AG10803 (cell line): ENCODE measurements around the gene LSP1.

ENCODE experiments used
- DNase-seq: peaks from one replicate; pipeline ENCODE4 v3.0.0; 2010; ENCODE audit warnings: low read depth
- H3K4me3 ChIP-seq: 2 replicates; pipeline ENCODE4 v1.5.1; 2011; ENCODE audit warnings: mild to moderate bottlenecking, low read length, control low read depth
- CTCF ChIP-seq: conservative IDR thresholded peaks from 2 replicates; pipeline ENCODE4 v1.5.1; 2011; ENCODE audit warnings: mild to moderate bottlenecking, low read length, control low read depth, inconsistent platforms

Gene LSP1

GRCh38 chr11:1825785-1826451 is 27.0 kb upstream of the LSP1 start:
- no peak for DNase-seq

GRCh38 chr11:1826552-1827094 is 26.3 kb upstream of the LSP1 start:
- peak; percentile 31; the same call in 1 of the 2 replicates for TF ChIP-seq CTCF
- H3K4me3 ChIP-seq: no peak overlapping the region
- DNase-seq: peak; percentile 65

More at GRCh38 chr11:1825785-1826451, 27.0 kb upstream of the LSP1 start:
- H3K4me3 ChIP-seq: no peak overlapping the region
- no peak for TF ChIP-seq CTCF

GRCh38 chr11:1827095-1827813 is 25.6 kb upstream of the LSP1 start:
- H3K4me3 ChIP-seq: no peak overlapping the region; the same call in 1 of the 2 replicates
- 0 out of 2 replicates have a peak, but pooled peaks have one; percentile 15 for TF ChIP-seq CTCF
- peak; percentile 89 for DNase-seq

- no peak for DNase-seq
- no peak overlapping the region for H3K4me3 ChIP-seq
- no peak for TF ChIP-seq CTCF
These were observed 25.0 kb upstream of the LSP1 start for GRCh38 chr11:1827931-1828330.

- no peak for TF ChIP-seq CTCF
- DNase-seq: no peak
- H3K4me3 ChIP-seq: no peak overlapping the region
These were observed 24.3 kb upstream of the LSP1 start for GRCh38 chr11:1828542-1828941.

- H3K4me3 ChIP-seq: no peak overlapping the region
- DNase-seq: peak; percentile 80
- no peak for TF ChIP-seq CTCF
These were observed 23.7 kb upstream of the LSP1 start for GRCh38 chr11:1829039-1829820.
